HG02885 (cell line): ENCODE results near the gene ADRA1B.
"Not testable (repeated sequence)": the region's sequence is repeated elsewhere in the genome, so short reads cannot be mapped to it uniquely, and the experiment has no call there.

Experiments
- ATAC-seq: cut with Tn5 transposase; IDR thresholded peaks from one replicate; pipeline ENCODE4 v1.9.1; 2021; ENCODE audit warnings: mild to moderate bottlenecking; ENCODE audit not compliant: unreplicated experiment, poor library complexity

ADRA1B gene

GRCh38 chr5:159965031-159965837 is 49.0 kb downstream of the ADRA1B start:
- ATAC-seq, result peak; percentile 57

- not testable (repeated sequence) for ATAC-seq
These were observed 49.5 kb downstream of the ADRA1B start for GRCh38 chr5:159965838-159966128.

- ATAC-seq, result no peak
These were observed 53.7 kb downstream of the ADRA1B start for GRCh38 chr5:159969966-159970365.

- ATAC-seq, result no peak
These were observed 54.8 kb downstream of the ADRA1B start for GRCh38 chr5:159971038-159971437.

- no peak for ATAC-seq
These were observed 55.2 kb downstream of the ADRA1B start for GRCh38 chr5:159971514-159971913.

- no peak for ATAC-seq
These were observed 55.7 kb downstream of the ADRA1B start for GRCh38 chr5:159971931-159972461.

- no peak for ATAC-seq
These were observed 56.5 kb downstream of the ADRA1B start for GRCh38 chr5:159972538-159973362.

- no peak for ATAC-seq
These were observed 59.3 kb downstream of the ADRA1B start for GRCh38 chr5:159975462-159976019.

- ATAC-seq, result no peak
These were observed 60.6 kb downstream of the ADRA1B start for GRCh38 chr5:159976921-159977320.

- ATAC-seq, result no peak
These were observed 62.1 kb downstream of the ADRA1B start for GRCh38 chr5:159978358-159978757.

- no peak for ATAC-seq
These were observed 66.3 kb downstream of the ADRA1B start for GRCh38 chr5:159982421-159983173.

- peak; percentile 97 for ATAC-seq
These were observed 70.9 kb downstream of the ADRA1B start for GRCh38 chr5:159987031-159987674.

- ATAC-seq, result no peak
These were observed 74.2 kb downstream of the ADRA1B start for GRCh38 chr5:159990506-159990905.

GRCh38 chr5:159992566-159992965 is 76.3 kb downstream of the ADRA1B start:
- no peak for ATAC-seq

GRCh38 chr5:159993194-159993593 is 76.9 kb downstream of the ADRA1B start:
- ATAC-seq, result no peak

- ATAC-seq, result no peak
These were observed 79.6 kb downstream of the ADRA1B start for GRCh38 chr5:159995907-159996306.

- ATAC-seq, result no peak
These were observed 85.2 kb downstream of the ADRA1B start for GRCh38 chr5:160001457-160001856.

- ATAC-seq, result no peak
These were observed 91.2 kb downstream of the ADRA1B start for GRCh38 chr5:160007514-160007913.

- not testable (repeated sequence) for ATAC-seq
These were observed 92.2 kb downstream of the ADRA1B start for GRCh38 chr5:160008529-160008876.
